ENCODE data around the gene NAV2. TPM values are rescaled to one million over a fixed set of nuclear protein-coding genes. Genes with fewer than 3 reads are reported as not detected.

NAV2 gene
- total RNA-seq, 1 experiment from 2014 or later = 23.3 TPM

DNA sequence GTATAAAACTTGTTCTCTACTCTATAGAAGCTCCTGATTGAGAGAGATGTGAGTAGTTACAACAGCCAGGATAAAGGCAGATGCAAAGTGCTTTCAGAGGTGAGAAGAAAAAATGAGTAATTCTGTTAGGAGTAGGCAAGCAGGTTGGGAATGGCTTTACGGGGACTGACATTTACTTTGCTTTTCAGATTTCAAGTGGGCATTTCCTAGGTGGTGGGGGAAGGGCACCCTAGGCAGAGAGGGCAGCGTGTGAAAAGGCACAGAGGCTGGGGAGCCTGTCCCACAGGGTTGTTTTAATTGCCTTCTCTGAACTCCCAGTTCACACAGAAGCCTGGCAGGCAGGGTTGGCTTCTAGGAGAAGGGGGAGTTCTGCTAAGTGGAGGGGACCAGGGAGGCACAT, 106.5 kb downstream of the NAV2 start:
- Histone ChIP-seq H4K20me1 (ENCODE audit: insufficient read depth) (no peaks in the 10 kb centered on the region), H3K4me3 (no peak overlapping the region), H3K9me2 (ENCODE audit: insufficient read depth) (no peaks in the 10 kb centered on the region), H3K4me2 (no peak overlapping the region), H3F3A (ENCODE audit: insufficient read depth, low read depth) (no peaks in the 10 kb centered on the region), H3K79me2 (ENCODE audit: low read depth) (peaks cover 3% of the 10 kb centered on the region; the same call in 1 of the 2 replicates), H2AFZ (no peak overlapping the region), H3K27me3 (ENCODE audit: insufficient read depth, low read depth) (no peaks in the 10 kb centered on the region), H3K9me3 (ENCODE audit: insufficient read depth, low read depth) (no peaks in the 10 kb centered on the region), H3K36me3 (ENCODE audit: low read depth) (no peaks in the 10 kb centered on the region), H3K27ac (no peak overlapping the region), H3K4me1 (replicated peaks; ENCODE audit: insufficient read depth) (no peaks in the 10 kb centered on the region)
- CTCF ChIA-PET = no interaction called here
- BruUV-seq (replicated peaks) = no TSS peak
- POLR2A ChIA-PET (ENCODE audit: unreplicated experiment) = no interaction called here
- intact Hi-C loops (cut with micrococcal nuclease; ENCODE audit: unreplicated experiment) = no loop called here
- TF ChIP-seq, protein P1, sequence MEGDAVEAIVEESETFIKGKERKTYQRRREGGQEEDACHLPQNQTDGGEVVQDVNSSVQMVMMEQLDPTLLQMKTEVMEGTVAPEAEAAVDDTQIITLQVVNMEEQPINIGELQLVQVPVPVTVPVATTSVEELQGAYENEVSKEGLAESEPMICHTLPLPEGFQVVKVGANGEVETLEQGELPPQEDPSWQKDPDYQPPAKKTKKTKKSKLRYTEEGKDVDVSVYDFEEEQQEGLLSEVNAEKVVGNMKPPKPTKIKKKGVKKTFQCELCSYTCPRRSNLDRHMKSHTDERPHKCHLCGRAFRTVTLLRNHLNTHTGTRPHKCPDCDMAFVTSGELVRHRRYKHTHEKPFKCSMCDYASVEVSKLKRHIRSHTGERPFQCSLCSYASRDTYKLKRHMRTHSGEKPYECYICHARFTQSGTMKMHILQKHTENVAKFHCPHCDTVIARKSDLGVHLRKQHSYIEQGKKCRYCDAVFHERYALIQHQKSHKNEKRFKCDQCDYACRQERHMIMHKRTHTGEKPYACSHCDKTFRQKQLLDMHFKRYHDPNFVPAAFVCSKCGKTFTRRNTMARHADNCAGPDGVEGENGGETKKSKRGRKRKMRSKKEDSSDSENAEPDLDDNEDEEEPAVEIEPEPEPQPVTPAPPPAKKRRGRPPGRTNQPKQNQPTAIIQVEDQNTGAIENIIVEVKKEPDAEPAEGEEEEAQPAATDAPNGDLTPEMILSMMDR (conservative IDR thresholded peaks at IDR 0.05) = no peak
- TF ChIP-seq EZH2 (IDR thresholded peaks at IDR 0.05; ENCODE audit: low read depth) = no peak
- DNase-seq = no peak

DNA sequence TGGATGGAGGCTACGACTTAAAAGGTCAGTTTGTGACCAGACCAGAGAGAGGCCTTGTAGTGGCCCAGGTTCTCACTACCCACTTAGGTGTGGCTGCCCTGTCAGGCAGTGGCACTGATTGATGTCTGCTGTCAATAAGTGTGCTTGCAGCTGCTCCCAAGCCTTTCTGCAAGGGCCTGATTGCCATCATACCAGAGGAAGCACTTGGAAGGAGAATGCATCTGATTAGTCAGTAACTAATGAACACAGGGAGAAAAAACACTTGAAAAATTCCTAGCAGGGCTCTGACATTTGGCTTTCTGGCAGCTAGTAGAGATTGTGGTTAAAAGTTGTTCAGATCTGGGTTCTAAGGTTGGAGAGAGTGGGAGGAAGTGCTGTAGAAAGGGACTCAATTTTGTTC, 107.5 kb downstream of the NAV2 start:
- CTCF ChIA-PET = no interaction called here

DNA sequence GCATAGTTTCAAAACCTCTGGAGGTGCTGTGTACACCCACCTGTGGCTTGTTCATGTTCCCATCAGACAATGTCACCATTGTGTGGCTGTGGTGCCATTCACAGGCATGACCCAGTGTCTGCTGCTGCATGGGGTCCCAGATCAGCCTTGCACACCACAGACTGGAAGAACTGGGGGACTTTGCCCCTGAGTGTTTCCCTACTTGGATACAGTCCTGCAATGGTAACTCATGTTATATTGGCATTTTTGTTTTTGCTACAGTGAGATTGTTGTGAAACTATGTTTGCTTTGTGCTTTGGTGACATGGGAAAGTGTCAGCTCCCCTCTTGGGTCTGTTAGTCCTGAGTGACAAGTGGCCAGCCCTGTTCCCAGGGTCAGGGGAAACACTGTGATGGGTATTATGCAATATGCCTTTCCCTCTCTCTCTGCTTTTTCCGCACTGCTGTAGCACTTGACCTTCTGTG, 108.8 kb downstream of the NAV2 start:
- CTCF ChIA-PET = interaction anchor here (0.6 kb wide), 1 partner anchor 258 kb away, joined by 3 read pairs; no protein-coding TSS in a partner anchor
- no peak overlapping the region for H3K4me2 ChIP-seq

More for the DNA sequence above, 107.5 kb downstream of the NAV2 start:
- no peaks in the 10 kb centered on the region for H3K9me3 ChIP-seq (ENCODE audit: insufficient read depth, low read depth)
- H3F3A ChIP-seq (ENCODE audit: insufficient read depth, low read depth) = no peaks in the 10 kb centered on the region
- H3K79me2 ChIP-seq (ENCODE audit: low read depth) = peaks cover 3% of the 10 kb centered on the region; the same call in 1 of the 2 replicates
- no peaks in the 10 kb centered on the region for H3K27me3 ChIP-seq (ENCODE audit: insufficient read depth, low read depth)
- H3K36me3 ChIP-seq (ENCODE audit: low read depth) = no peaks in the 10 kb centered on the region
- TF ChIP-seq, protein P1 (conservative IDR thresholded peaks at IDR 0.05) = no peak
- no peak for TF ChIP-seq EZH2 (IDR thresholded peaks at IDR 0.05; ENCODE audit: low read depth)
- H4K20me1 ChIP-seq (ENCODE audit: insufficient read depth) = no peaks in the 10 kb centered on the region; the same call in 1 of the 2 replicates
- no peak for DNase-seq
- no peaks in the 10 kb centered on the region for H3K9me2 ChIP-seq (ENCODE audit: insufficient read depth)
- no TSS peak for BruUV-seq (replicated peaks)
- H3K27ac ChIP-seq = no peak overlapping the region
- POLR2A ChIA-PET (ENCODE audit: unreplicated experiment) = interaction anchor here (0.6 to 0.7 kb wide), 2 partner anchors 16 to 33 kb away, joined by 3 to 4 read pairs; no protein-coding TSS in a partner anchor
- intact Hi-C loops (cut with micrococcal nuclease; ENCODE audit: unreplicated experiment) = no loop called here
- H2AFZ ChIP-seq = no peak overlapping the region
- no peak overlapping the region for H3K4me3 ChIP-seq
- H3K4me1 ChIP-seq (replicated peaks; ENCODE audit: insufficient read depth) = no peaks in the 10 kb centered on the region
- no peak overlapping the region for H3K4me2 ChIP-seq

More for the DNA sequence above, 108.8 kb downstream of the NAV2 start:
- no TSS peak for BruUV-seq (replicated peaks)
- H3F3A ChIP-seq (ENCODE audit: insufficient read depth, low read depth) = 0 out of 2 replicates have a peak, but pooled peaks cover 4% of the 10 kb centered on the region
- H3K4me3 ChIP-seq = no peak overlapping the region
- intact Hi-C loops (cut with micrococcal nuclease; ENCODE audit: unreplicated experiment) = no loop called here
- no peaks in the 10 kb centered on the region for H3K9me3 ChIP-seq (ENCODE audit: insufficient read depth, low read depth)
- no peaks in the 10 kb centered on the region for H3K4me1 ChIP-seq (replicated peaks; ENCODE audit: insufficient read depth)
- no peak for DNase-seq
- no peaks in the 10 kb centered on the region; the same call in 1 of the 2 replicates for H4K20me1 ChIP-seq (ENCODE audit: insufficient read depth)
- no peaks in the 10 kb centered on the region for H3K36me3 ChIP-seq (ENCODE audit: low read depth)
- no peaks in the 10 kb centered on the region for H3K27me3 ChIP-seq (ENCODE audit: insufficient read depth, low read depth)
- TF ChIP-seq, protein P1 (conservative IDR thresholded peaks at IDR 0.05) = no peak
- no peak for TF ChIP-seq EZH2 (IDR thresholded peaks at IDR 0.05; ENCODE audit: low read depth)
- POLR2A ChIA-PET (ENCODE audit: unreplicated experiment) = no interaction called here
- no peak overlapping the region for H3K27ac ChIP-seq
- H3K9me2 ChIP-seq (ENCODE audit: insufficient read depth) = no peaks in the 10 kb centered on the region
- H2AFZ ChIP-seq = no peak overlapping the region
- peaks cover 3% of the 10 kb centered on the region; the same call in 1 of the 2 replicates for H3K79me2 ChIP-seq (ENCODE audit: low read depth)

Data from PC-9 (cell line).